ENCODE results near the gene OR51G1. TPM values are rescaled to one million over a fixed set of nuclear protein-coding genes. Genes with fewer than 3 reads are reported as not detected.

The OR51G1 gene
- polyA plus RNA-seq, 4 donors = not detected

DNA sequence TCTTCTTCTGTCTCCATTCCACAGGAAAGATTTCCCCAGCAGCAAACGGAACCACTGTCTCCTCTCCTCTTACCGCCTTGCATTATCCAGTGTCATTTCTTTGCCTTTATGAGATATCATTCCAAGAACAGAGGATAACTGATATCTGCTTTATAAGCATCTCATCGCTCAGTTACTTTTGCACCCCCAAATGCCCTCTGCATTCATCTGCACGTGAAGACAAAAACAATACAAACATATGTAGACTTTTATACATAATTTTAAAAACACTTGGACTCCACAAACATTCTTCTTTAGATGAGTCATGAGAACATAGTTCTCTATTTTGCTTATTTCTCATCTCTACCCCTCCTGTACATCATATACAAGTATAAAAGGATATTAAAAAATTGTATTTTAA is 43.0 kb downstream of the OR51G1 start:
- no peak for DNase-seq (ENCODE audit: low read depth in 4 of 4, low spot score in 2 of 4)

Other genes starting within 250 kb of the OR51G1 start
- gene OR51E2, start 226.5 kb downstream of the OR51G1 start, polyA plus RNA-seq (ENCODE audit: insufficient read length in 4 of 4) = under 1 TPM; 0.65 to 0.82 (median 0.70) TPM
- gene MMP26, start 219.6 kb downstream of the OR51G1 start, polyA plus RNA-seq (ENCODE audit: insufficient read length in 4 of 4) = under 1 TPM in 3 of 4 donors, not detected in 1; 0.25 to 0.65 (median 0.43) TPM
- not detected for gene OR51F1, start 154.4 kb downstream of the OR51G1 start, polyA plus RNA-seq (ENCODE audit: insufficient read length in 4 of 4)
- not detected for gene OR52R1, start 120.0 kb downstream of the OR51G1 start, polyA plus RNA-seq (ENCODE audit: insufficient read length in 4 of 4)
- gene OR51F2, start 103.0 kb downstream of the OR51G1 start, polyA plus RNA-seq (ENCODE audit: insufficient read length in 4 of 4) = not detected
- not detected for gene OR51S1, start 75.1 kb downstream of the OR51G1 start, polyA plus RNA-seq (ENCODE audit: insufficient read length in 4 of 4)
- gene OR51T1, start 42.4 kb downstream of the OR51G1 start, polyA plus RNA-seq (ENCODE audit: insufficient read length in 4 of 4) = not detected
- not detected for gene OR51A7, start 20.6 kb downstream of the OR51G1 start, polyA plus RNA-seq (ENCODE audit: insufficient read length in 4 of 4)
- not detected for gene OR51G2, start 5.0 kb downstream of the OR51G1 start, polyA plus RNA-seq (ENCODE audit: insufficient read length in 4 of 4)
- under 1 TPM in 1 of 4 donors, not detected in 3; 0.05 TPM for gene OR51A4, start 23.3 kb upstream of the OR51G1 start, polyA plus RNA-seq (ENCODE audit: insufficient read length in 4 of 4)
- gene OR51A2, start 31.4 kb upstream of the OR51G1 start, polyA plus RNA-seq (ENCODE audit: insufficient read length in 4 of 4) = not detected
- gene OR51L1, start 70.5 kb upstream of the OR51G1 start, polyA plus RNA-seq (ENCODE audit: insufficient read length in 4 of 4) = under 1 TPM; 0.03 to 0.24 (median 0.07) TPM
- gene OR52J3, start 122.2 kb upstream of the OR51G1 start, polyA plus RNA-seq (ENCODE audit: insufficient read length in 4 of 4) = not detected
- not detected for gene OR52E2, start 135.3 kb upstream of the OR51G1 start, polyA plus RNA-seq (ENCODE audit: insufficient read length in 4 of 4)
- not detected for gene OR52E1, start 145.2 kb upstream of the OR51G1 start, polyA plus RNA-seq (ENCODE audit: insufficient read length in 4 of 4)
- under 1 TPM in 1 of 4 donors, not detected in 3; 0.03 TPM for gene OR52A5, start 214.0 kb upstream of the OR51G1 start, polyA plus RNA-seq (ENCODE audit: insufficient read length in 4 of 4)
- gene OR52A1, start 230.4 kb upstream of the OR51G1 start, polyA plus RNA-seq (ENCODE audit: insufficient read length in 4 of 4) = under 1 TPM in 3 of 4 donors, not detected in 1; 0.02 to 0.08 (median 0.05) TPM

Measured in left renal cortex interstitium (tissue), 4 donors.